ENCODE measurements around the gene VPS39. TPM values are rescaled to one million over a fixed set of nuclear protein-coding genes. Genes with fewer than 3 reads are reported as not detected.

Gene VPS39
- total and polyA plus RNA-seq, 9 of the 15 experiments (the other 6 are each of a cell fraction or from before 2014, with no cell fraction given) = 3.2 to 37.3 (median 21.8) TPM

DNA sequence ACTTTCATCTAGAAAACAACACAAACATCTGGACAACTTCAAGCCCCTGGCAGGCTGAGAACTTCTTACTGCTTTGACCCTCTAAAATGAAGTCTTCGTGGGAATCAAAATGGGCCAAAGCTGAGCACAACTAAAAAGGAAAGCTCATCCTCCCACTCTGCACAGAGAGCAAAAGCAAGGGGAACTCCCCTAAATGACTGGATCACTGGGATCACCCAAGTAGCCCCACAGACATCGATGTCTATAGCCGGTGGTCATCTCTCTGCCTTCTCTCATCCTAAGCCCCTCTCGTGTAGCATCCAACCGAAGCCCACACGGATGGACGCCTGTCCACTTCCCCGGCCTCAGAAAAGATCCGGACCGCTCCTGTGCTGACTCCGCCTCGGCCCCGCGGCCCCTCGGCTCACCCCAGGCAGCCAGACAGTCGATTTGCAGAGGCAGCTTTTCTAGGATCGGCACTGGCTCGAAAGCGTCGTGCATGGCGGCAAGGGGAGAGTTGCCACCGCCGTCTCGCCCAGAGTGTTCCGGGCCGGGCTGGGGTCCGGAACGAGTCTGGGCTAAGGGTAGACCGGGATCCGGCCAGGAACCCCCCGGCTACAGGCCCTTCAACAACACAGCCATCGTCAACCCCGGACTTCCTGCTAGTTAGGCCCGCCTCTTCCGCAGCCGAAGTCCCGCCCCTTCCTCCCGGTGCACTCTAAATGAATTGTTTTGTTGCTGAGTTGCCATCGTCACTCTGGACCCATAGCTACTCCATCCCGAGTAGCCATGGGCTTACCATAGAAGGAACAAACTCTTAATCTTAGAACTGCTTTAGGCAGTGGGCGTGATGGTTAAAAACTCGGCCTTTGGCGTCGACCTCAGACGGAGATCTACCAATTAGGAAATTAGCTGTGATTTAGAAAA, at the start of gene VPS39 (continued):
- TF ChIP-seq, protein P1, sequence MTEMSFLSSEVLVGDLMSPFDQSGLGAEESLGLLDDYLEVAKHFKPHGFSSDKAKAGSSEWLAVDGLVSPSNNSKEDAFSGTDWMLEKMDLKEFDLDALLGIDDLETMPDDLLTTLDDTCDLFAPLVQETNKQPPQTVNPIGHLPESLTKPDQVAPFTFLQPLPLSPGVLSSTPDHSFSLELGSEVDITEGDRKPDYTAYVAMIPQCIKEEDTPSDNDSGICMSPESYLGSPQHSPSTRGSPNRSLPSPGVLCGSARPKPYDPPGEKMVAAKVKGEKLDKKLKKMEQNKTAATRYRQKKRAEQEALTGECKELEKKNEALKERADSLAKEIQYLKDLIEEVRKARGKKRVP (CRISPR knock-in tag; IDR thresholded peaks at IDR 0.05) = 0 out of 2 replicates have a peak, but pooled peaks have one; percentile 53
- TF ChIP-seq, protein P2, sequence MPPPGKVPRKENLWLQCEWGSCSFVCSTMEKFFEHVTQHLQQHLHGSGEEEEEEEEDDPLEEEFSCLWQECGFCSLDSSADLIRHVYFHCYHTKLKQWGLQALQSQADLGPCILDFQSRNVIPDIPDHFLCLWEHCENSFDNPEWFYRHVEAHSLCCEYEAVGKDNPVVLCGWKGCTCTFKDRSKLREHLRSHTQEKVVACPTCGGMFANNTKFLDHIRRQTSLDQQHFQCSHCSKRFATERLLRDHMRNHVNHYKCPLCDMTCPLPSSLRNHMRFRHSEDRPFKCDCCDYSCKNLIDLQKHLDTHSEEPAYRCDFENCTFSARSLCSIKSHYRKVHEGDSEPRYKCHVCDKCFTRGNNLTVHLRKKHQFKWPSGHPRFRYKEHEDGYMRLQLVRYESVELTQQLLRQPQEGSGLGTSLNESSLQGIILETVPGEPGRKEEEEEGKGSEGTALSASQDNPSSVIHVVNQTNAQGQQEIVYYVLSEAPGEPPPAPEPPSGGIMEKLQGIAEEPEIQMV (tag; conservative IDR thresholded peaks at IDR 0.05; ENCODE audit: low read depth) = no peak
- TF ChIP-seq RBBP5 (IDR thresholded peaks at IDR 0.05; ENCODE audit: borderline replicate concordance, insufficient read depth, low read length, poor library complexity, severe bottlenecking) = peak; percentile 96
- no peak for TF ChIP-seq IFI16 (CRISPR knock-in tag; IDR thresholded peaks at IDR 0.05)
- TF ChIP-seq POLR2B (IDR thresholded peaks at IDR 0.05; ENCODE audit: low read depth, partially characterized antibody) = peak; percentile 91
- no peak for TF ChIP-seq ZNF780A (CRISPR knock-in tag; IDR thresholded peaks at IDR 0.05)
- no peak for TF ChIP-seq ATF1 (CRISPR knock-in tag; IDR thresholded peaks at IDR 0.05)
- TF ChIP-seq ATF1 (tag; IDR thresholded peaks at IDR 0.05) = peak; percentile 33; the same call in 1 of the 2 replicates
- TF ChIP-seq, protein P3, sequence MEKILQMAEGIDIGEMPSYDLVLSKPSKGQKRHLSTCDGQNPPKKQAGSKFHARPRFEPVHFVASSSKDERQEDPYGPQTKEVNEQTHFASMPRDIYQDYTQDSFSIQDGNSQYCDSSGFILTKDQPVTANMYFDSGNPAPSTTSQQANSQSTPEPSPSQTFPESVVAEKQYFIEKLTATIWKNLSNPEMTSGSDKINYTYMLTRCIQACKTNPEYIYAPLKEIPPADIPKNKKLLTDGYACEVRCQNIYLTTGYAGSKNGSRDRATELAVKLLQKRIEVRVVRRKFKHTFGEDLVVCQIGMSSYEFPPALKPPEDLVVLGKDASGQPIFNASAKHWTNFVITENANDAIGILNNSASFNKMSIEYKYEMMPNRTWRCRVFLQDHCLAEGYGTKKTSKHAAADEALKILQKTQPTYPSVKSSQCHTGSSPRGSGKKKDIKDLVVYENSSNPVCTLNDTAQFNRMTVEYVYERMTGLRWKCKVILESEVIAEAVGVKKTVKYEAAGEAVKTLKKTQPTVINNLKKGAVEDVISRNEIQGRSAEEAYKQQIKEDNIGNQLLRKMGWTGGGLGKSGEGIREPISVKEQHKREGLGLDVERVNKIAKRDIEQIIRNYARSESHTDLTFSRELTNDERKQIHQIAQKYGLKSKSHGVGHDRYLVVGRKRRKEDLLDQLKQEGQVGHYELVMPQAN (IDR thresholded peaks at IDR 0.05; ENCODE audit: borderline replicate concordance) = peak; percentile 84; the same call in 1 of the 2 replicates
- peak; percentile 78; the same call in 1 of the 2 replicates for TF ChIP-seq SPI1 (IDR thresholded peaks at IDR 0.05; ENCODE audit: borderline replicate concordance, low read depth, low read length)
- TF ChIP-seq, protein P4, sequence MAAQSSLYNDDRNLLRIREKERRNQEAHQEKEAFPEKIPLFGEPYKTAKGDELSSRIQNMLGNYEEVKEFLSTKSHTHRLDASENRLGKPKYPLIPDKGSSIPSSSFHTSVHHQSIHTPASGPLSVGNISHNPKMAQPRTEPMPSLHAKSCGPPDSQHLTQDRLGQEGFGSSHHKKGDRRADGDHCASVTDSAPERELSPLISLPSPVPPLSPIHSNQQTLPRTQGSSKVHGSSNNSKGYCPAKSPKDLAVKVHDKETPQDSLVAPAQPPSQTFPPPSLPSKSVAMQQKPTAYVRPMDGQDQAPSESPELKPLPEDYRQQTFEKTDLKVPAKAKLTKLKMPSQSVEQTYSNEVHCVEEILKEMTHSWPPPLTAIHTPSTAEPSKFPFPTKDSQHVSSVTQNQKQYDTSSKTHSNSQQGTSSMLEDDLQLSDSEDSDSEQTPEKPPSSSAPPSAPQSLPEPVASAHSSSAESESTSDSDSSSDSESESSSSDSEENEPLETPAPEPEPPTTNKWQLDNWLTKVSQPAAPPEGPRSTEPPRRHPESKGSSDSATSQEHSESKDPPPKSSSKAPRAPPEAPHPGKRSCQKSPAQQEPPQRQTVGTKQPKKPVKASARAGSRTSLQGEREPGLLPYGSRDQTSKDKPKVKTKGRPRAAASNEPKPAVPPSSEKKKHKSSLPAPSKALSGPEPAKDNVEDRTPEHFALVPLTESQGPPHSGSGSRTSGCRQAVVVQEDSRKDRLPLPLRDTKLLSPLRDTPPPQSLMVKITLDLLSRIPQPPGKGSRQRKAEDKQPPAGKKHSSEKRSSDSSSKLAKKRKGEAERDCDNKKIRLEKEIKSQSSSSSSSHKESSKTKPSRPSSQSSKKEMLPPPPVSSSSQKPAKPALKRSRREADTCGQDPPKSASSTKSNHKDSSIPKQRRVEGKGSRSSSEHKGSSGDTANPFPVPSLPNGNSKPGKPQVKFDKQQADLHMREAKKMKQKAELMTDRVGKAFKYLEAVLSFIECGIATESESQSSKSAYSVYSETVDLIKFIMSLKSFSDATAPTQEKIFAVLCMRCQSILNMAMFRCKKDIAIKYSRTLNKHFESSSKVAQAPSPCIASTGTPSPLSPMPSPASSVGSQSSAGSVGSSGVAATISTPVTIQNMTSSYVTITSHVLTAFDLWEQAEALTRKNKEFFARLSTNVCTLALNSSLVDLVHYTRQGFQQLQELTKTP (IDR thresholded peaks at IDR 0.05; ENCODE audit: low read depth in 1 of 2, partially characterized antibody in 2 of 2) = no peak

Measured in K562 (cell line).